MM.1S (cell line): ENCODE data around the gene CNPY1.

Experiments
- DNase-seq: peaks from one replicate; pipeline ENCODE4 v3.0.0-alpha.2; 2015
- H2AFZ ChIP-seq: fragments of 300-600 bp; sonication (generic); 2 replicates; pipeline ENCODE4 v1.6.0; 2016; ENCODE audit warnings: antibody characterized with exemption, low read length
- H3F3A ChIP-seq: fragments of 300-600 bp; sonication (generic); 2 replicates; pipeline ENCODE4 v1.6.1; 2016; ENCODE audit warnings: mild to moderate bottlenecking, antibody characterized with exemption, low read length, moderate library complexity, mixed read lengths; ENCODE audit not compliant: insufficient read depth
- H3K27ac ChIP-seq: fragments of 300-600 bp; sonication (generic); 2 replicates; pipeline ENCODE4 v1.5.1; 2016; ENCODE audit warnings: mild to moderate bottlenecking, low read length
- H3K27me3 ChIP-seq: fragments of 300-600 bp; sonication (generic); replicated peaks from 2 replicates; pipeline ENCODE4 v1.6.0; 2016; ENCODE audit warnings: low read length; ENCODE audit not compliant: insufficient read depth
- H3K36me3 ChIP-seq: fragments of 300-600 bp; sonication (generic); replicated peaks from 2 replicates; pipeline ENCODE4 v1.6.1; 2016; ENCODE audit warnings: mild to moderate bottlenecking, low read length, mixed read lengths; ENCODE audit not compliant: insufficient read depth
- H3K4me1 ChIP-seq: fragments of 300-600 bp; sonication (generic); 2 replicates; pipeline ENCODE4 v1.6.1; 2016; ENCODE audit warnings: low read length, mixed read lengths
- H3K4me2 ChIP-seq: fragments of 300-600 bp; sonication (generic); 2 replicates; pipeline ENCODE4 v1.6.0; 2016; ENCODE audit warnings: low read depth, low read length
- H3K4me3 ChIP-seq: fragments of 300-600 bp; sonication (generic); 2 replicates; pipeline ENCODE4 v1.5.1; 2016; ENCODE audit warnings: low read length, mixed read lengths
- H3K79me2 ChIP-seq: fragments of 300-600 bp; sonication (generic); 2 replicates; pipeline ENCODE4 v1.6.1; 2016; ENCODE audit warnings: mixed run types, low read length, mixed read lengths
- H3K9ac ChIP-seq: fragments of 300-600 bp; sonication (generic); 2 replicates; pipeline ENCODE4 v1.6.1; 2016; ENCODE audit warnings: low read length, mixed read lengths
- H3K9me2 ChIP-seq: fragments of 300-600 bp; sonication (generic); replicated peaks from 2 replicates; pipeline ENCODE4 v1.6.1; 2016; ENCODE audit warnings: mild to moderate bottlenecking, low read length, mixed read lengths; ENCODE audit not compliant: insufficient read depth
- H3K9me3 ChIP-seq: fragments of 300-600 bp; sonication (generic); replicated peaks from 2 replicates; pipeline ENCODE4 v1.6.1; 2016; ENCODE audit warnings: mild to moderate bottlenecking, low read length, mixed read lengths; ENCODE audit not compliant: insufficient read depth
- H4K20me1 ChIP-seq: fragments of 300-600 bp; sonication (generic); 2 replicates; pipeline ENCODE4 v1.6.1; 2016; ENCODE audit warnings: mild to moderate bottlenecking, low read length, moderate library complexity, mixed read lengths; ENCODE audit not compliant: insufficient read depth
- EZH2 ChIP-seq: fragments of 300-600 bp; sonication (generic); optimal IDR thresholded peaks from 2 replicates; pipeline ENCODE3; 2017; ENCODE audit warnings: low read depth, mild to moderate bottlenecking, antibody characterized with exemption, low read length, mixed read lengths
- EZH2phosphoT487 ChIP-seq: fragments of 300-600 bp; sonication (generic); IDR thresholded peaks from 2 replicates; pipeline ENCODE4 v1.6.1; 2018; ENCODE audit warnings: antibody characterized with exemption, low read length
- TF ChIP-seq, protein P1 (sequence below): fragments of 300-600 bp; sonication (generic); IDR thresholded peaks from 2 replicates; pipeline ENCODE4 v1.5.1; 2016; ENCODE audit warnings: antibody characterized with exemption, low read length, mixed read lengths

CNPY1 gene

GRCh38 chr7:155494551-155494950 is 51.8 kb downstream of the CNPY1 start:
- no peaks in the 10 kb centered on the region for H4K20me1 ChIP-seq
- H3K27ac ChIP-seq: no peak overlapping the region
- H3K9me2 ChIP-seq: no peaks in the 10 kb centered on the region
- no peaks in the 10 kb centered on the region for H3K79me2 ChIP-seq
- H2AFZ ChIP-seq: no peak overlapping the region
- no peaks in the 10 kb centered on the region for H3F3A ChIP-seq
- H3K36me3 ChIP-seq: no peaks in the 10 kb centered on the region
- no peak for DNase-seq
- H3K9me3 ChIP-seq: no peaks in the 10 kb centered on the region
- peaks cover 80% of the 10 kb centered on the region for H3K27me3 ChIP-seq
- H3K4me3 ChIP-seq: no peak overlapping the region
- TF ChIP-seq, protein P1, sequence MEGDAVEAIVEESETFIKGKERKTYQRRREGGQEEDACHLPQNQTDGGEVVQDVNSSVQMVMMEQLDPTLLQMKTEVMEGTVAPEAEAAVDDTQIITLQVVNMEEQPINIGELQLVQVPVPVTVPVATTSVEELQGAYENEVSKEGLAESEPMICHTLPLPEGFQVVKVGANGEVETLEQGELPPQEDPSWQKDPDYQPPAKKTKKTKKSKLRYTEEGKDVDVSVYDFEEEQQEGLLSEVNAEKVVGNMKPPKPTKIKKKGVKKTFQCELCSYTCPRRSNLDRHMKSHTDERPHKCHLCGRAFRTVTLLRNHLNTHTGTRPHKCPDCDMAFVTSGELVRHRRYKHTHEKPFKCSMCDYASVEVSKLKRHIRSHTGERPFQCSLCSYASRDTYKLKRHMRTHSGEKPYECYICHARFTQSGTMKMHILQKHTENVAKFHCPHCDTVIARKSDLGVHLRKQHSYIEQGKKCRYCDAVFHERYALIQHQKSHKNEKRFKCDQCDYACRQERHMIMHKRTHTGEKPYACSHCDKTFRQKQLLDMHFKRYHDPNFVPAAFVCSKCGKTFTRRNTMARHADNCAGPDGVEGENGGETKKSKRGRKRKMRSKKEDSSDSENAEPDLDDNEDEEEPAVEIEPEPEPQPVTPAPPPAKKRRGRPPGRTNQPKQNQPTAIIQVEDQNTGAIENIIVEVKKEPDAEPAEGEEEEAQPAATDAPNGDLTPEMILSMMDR: no peak
- TF ChIP-seq EZH2 (no peak), EZH2phosphoT487 (no peak)
- peaks cover 8% of the 10 kb centered on the region for H3K4me1 ChIP-seq
- no peak overlapping the region for H3K9ac ChIP-seq
- H3K4me2 ChIP-seq: no peak overlapping the region

DNA sequence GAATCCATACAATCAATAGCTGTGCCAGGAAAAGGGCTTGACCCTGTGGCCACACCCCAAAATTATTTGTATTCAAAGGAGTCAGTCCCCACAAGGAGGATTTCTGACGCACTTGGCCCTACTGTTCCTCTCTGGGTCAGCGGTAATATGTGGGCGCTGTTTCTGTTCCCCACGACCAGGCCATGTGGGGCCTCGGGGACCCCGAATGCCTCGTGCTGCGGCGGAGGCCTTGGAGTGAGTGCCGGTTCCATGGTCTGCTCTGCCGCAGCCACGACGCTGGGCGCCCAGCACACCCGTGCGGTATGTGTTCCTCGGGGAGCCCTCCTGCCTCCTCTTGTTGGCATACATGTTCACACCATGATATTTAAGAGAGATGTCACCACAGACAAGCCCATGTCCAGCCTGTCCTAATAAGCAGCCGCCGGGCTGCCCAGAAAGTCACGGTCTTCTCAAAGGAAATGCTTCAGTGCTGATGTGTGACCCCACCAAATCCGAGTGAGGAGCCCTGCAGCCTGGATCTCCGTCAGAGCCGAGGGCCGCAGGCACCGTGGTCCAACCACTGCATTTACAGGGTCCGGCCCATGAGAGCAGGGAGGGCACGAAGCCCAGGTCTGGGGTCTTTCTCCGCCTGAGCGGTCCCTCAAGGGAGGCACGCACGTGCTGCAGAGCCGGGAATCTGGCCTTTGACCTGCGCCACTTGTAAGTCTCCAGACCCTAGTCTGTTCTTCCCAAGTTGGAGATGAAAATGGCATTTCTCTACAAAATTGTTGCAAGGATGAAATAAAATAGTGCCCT is 52.4 kb downstream of the CNPY1 start:
- no peaks in the 10 kb centered on the region for H3K79me2 ChIP-seq
- H3F3A ChIP-seq: no peaks in the 10 kb centered on the region
- no peaks in the 10 kb centered on the region for H3K9me2 ChIP-seq
- no peak overlapping the region for H3K9ac ChIP-seq
- no peak overlapping the region for H3K27ac ChIP-seq
- H3K4me3 ChIP-seq: no peak overlapping the region
- DNase-seq: no peak
- H4K20me1 ChIP-seq: no peaks in the 10 kb centered on the region
- peaks cover 12% of the 10 kb centered on the region for H3K4me1 ChIP-seq
- H3K36me3 ChIP-seq: no peaks in the 10 kb centered on the region
- H2AFZ ChIP-seq: no peak overlapping the region
- no peak overlapping the region for H3K4me2 ChIP-seq
- no peaks in the 10 kb centered on the region for H3K9me3 ChIP-seq
- peaks cover 74% of the 10 kb centered on the region for H3K27me3 ChIP-seq
- TF ChIP-seq EZH2 (no peak), EZH2phosphoT487 (no peak)
- TF ChIP-seq, protein P1: no peak

DNA sequence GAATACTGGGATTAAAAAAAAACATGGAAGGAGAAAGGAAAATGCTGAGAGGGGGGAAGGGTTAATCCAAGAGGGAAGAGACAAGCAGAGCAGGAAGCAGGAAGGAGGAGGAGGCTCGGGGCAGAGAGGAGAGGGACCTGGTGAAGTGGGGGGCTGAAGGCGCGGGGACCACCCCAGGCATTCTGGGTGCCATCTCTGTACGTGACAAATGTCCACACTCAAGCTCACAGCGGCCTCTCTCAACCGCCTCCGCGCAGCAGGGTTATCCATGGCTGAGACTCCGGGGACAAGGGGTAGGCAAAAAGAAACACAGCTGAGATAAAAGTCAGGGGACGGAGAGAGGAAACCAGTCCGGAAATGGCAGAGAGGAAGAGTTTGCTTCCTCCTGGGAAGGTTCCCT is 54.5 kb downstream of the CNPY1 start:
- Histone ChIP-seq H3K27ac (no peak overlapping the region), H3K79me2 (no peaks in the 10 kb centered on the region), H3K4me1 (peaks cover 16% of the 10 kb centered on the region), H3K36me3 (no peaks in the 10 kb centered on the region), H2AFZ (no peak overlapping the region), H3K9me3 (no peaks in the 10 kb centered on the region), H3F3A (no peaks in the 10 kb centered on the region), H3K9ac (no peak overlapping the region), H3K4me2 (no peak overlapping the region), H3K27me3 (peaks cover 52% of the 10 kb centered on the region), H3K9me2 (no peaks in the 10 kb centered on the region), H4K20me1 (no peaks in the 10 kb centered on the region), H3K4me3 (no peak overlapping the region)
- no peak for DNase-seq
- TF ChIP-seq EZH2phosphoT487 (no peak), EZH2 (no peak)
- TF ChIP-seq, protein P1: no peak
